Stomach (tissue), 4 donors: ENCODE data around the gene OGDH.

Experiments
- CTCF ChIP-seq, 7 experiments: fragments of 450-650 bp in 4 of 7; fragments of 200-600 bp in 3 of 7; sonication (generic) in 3 of 7; IDR thresholded peaks; one replicate each; pipeline ENCODE4 v1.5.1; 2016 to 2019; ENCODE audit warnings: antibody characterized with exemption in 7 of 7, control low read depth in 2 of 7, mild to moderate bottlenecking in 1 of 7
- EP300 ChIP-seq: sonication (generic); formaldehyde crosslinking; IDR thresholded peaks from one replicate; pipeline ENCODE4 v1.6.1; 2017; ENCODE audit warnings: antibody characterized with exemption
- POLR2A ChIP-seq, 4 donors: fragments of 450-650 bp; IDR thresholded peaks; one replicate each; pipeline ENCODE4 v1.6.1; 2016; ENCODE audit warnings: antibody characterized with exemption in 4 of 4, control low read depth in 2 of 4, mild to moderate bottlenecking in 1 of 4, moderate library complexity in 1 of 4
- POLR2AphosphoS5 ChIP-seq, 3 donors: sonication (generic); formaldehyde crosslinking; IDR thresholded peaks; one replicate each; pipeline ENCODE4 v1.6.1; 2016; ENCODE audit warnings: antibody characterized with exemption in 3 of 3

DNA sequence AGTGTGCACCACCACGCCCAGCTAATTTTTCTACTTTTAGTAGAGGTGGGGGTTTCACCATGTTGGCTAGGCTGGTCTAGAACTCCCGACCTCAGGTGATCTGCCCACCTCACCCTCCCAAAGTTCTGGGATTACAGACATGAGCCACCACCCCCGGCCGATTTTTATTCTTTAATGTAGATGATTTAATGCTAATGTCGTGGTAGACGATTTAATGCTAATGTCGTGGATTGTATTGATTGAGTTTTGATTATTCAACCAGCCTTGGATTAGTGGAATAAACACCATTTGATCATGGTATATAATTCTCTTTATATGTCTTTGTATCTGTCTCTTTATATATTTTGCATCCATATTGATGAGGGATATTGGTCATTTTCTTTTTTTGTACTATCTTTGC lies 52.6 kb downstream of the OGDH start:
- no peak for TF ChIP-seq CTCF (IDR thresholded peaks at IDR 0.05)
- no peak for TF ChIP-seq POLR2AphosphoS5 (IDR thresholded peaks at IDR 0.05)
- TF ChIP-seq POLR2A (IDR thresholded peaks at IDR 0.05): no peak
- no peak for TF ChIP-seq EP300
